Peyer's patch (tissue), 4 donors: ENCODE results near the gene IFNL1.
"Not testable (repeated sequence)": the region's sequence is repeated elsewhere in the genome, so short reads cannot be mapped to it uniquely, and the experiment has no call there.

Experiments
- POLR2A ChIP-seq, 2 donors: fragments of 450-650 bp; IDR thresholded peaks; one replicate each; pipeline ENCODE4 v1.5.1; 2017; ENCODE audit warnings: antibody characterized with exemption in 2 of 2, mild to moderate bottlenecking in 2 of 2, moderate library complexity in 2 of 2
- TF ChIP-seq, protein P1 (sequence below), 6 experiments: fragments of 450-650 bp in 4 of 6; fragments of 200-600 bp in 2 of 6; sonication (generic) in 1 of 6; IDR thresholded peaks; one replicate each; pipeline ENCODE4 v1.5.1; 2017 to 2019; ENCODE audit warnings: antibody characterized with exemption in 6 of 6, mild to moderate bottlenecking in 3 of 6, moderate library complexity in 1 of 6

DNA sequence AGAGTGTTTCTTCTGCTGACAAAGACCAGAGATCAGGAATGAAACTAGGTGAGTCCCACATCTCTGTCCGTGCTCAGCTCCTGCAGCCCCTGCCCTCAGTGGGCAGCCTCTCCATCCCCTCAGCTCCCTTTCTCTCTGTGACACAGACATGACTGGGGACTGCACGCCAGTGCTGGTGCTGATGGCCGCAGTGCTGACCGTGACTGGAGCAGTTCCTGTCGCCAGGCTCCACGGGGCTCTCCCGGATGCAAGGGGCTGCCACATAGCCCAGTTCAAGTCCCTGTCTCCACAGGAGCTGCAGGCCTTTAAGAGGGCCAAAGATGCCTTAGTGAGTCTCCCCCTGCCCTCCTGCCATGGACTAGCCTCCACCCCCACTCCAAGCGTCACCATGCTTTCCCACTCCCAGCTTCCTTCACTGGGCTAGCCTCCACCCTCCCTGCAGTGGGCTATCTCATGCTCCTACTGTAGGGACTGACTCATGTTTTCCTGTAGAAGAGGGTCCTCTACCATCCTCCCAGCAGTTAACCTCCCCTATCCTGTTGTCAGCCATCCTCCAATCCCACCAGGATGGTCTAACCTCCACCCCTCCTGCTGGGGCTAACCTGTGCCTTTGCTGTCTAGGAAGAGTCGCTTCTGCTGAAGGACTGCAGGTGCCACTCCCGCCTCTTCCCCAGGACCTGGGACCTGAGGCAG, 27.5 kb upstream of the IFNL1 start:
- TF ChIP-seq, protein P1, sequence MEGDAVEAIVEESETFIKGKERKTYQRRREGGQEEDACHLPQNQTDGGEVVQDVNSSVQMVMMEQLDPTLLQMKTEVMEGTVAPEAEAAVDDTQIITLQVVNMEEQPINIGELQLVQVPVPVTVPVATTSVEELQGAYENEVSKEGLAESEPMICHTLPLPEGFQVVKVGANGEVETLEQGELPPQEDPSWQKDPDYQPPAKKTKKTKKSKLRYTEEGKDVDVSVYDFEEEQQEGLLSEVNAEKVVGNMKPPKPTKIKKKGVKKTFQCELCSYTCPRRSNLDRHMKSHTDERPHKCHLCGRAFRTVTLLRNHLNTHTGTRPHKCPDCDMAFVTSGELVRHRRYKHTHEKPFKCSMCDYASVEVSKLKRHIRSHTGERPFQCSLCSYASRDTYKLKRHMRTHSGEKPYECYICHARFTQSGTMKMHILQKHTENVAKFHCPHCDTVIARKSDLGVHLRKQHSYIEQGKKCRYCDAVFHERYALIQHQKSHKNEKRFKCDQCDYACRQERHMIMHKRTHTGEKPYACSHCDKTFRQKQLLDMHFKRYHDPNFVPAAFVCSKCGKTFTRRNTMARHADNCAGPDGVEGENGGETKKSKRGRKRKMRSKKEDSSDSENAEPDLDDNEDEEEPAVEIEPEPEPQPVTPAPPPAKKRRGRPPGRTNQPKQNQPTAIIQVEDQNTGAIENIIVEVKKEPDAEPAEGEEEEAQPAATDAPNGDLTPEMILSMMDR (IDR thresholded peaks at IDR 0.05) = not testable (repeated sequence)
- TF ChIP-seq POLR2A (IDR thresholded peaks at IDR 0.05) = not testable (repeated sequence)
